ENCODE measurements around the gene ZNF280B.
"Not testable (repeated sequence)": the region's sequence is repeated elsewhere in the genome, so short reads cannot be mapped to it uniquely, and the experiment has no call there.

ZNF280B gene

DNA sequence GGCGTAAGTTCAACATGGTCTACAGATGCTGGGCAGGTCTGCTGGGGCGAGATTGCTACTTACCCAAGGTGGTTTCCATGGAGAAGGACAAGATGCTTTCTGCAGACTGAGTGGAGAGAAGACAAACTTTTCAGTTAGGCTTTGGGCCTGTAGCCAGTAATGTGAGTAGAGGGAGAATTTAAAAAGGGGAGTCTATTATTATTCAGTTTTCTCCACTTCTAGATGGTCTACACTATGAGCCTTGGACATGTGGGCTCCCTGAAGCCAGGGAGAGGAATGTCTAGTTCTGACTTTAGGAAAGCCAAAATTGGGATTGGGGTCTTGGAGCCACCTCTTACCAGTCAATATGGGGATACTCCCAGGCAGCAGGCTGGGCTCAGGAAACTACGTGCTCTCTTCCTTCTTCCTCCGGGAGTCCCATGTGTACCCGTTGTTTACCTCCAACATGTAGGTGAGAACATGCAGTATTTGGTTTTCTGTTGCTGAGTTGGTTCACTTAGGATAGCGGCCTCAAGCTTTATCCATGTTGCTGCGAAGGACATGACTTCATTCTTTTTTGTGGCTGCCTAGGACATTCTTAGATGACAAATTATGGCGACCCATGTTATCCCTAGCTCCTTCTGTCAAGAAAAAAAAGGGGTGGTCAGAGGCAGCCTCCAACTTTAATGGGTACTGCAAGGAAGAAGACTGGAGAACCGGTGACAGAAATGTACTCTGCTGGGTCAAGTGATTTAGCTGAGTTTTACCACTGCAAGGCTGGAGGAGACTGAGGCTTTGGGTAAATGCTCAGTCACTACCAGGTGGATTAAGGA, 26.3 kb upstream of the ZNF280B start:
- DNase-seq, result no peak

DNA sequence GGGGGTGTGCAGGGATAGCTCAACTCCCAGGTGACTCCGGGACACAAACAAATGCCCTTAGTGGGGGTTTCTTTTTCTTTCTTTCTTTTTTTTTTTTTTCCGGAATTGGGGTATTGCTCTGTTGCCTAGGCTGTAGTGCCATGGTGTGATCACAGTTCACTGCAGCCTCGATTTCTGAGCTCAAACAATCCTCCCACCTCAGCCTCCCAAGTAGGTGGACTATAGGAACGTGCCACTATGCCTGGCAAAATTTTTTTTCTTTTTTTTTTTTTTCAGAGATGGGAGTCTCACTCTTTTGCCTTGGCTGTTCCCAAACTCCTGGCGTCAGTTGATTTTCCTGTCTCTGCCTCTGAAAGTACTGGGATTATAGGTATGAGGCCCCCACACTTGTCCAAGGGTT, 25.3 kb upstream of the ZNF280B start:
- DNase-seq, result no peak

- DNase-seq, result no peak
Observed at GRCh38 chr22:22533417-22533816, 24.9 kb upstream of the ZNF280B start.

GRCh38 chr22:22532547-22533071, 24.1 kb upstream of the ZNF280B start:
- not testable (repeated sequence) for DNase-seq

- DNase-seq, result no peak
Observed at GRCh38 chr22:22531770-22532546, 23.4 kb upstream of the ZNF280B start.

- no peak for DNase-seq
Observed at GRCh38 chr22:22528780-22529179, 20.2 kb upstream of the ZNF280B start.

DNA sequence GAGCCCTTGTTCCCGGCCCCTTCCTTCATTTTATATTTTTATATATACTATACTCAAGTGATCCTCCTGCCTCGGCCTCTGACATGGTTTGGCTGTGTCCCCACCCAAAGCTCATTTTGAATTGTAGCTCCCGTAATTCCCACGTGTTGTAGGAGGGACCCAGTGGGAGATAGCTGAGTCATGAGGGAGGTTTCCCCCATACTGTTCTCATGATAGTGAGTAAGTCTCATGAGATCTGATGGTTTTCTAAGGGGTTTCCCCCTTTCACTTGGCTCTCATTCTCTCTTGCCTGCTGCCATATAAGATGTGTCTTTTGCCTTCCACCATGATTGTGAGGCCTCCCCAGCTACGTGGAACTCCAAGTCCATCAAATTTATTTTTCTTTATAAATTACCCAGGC, 18.8 kb upstream of the ZNF280B start:
- no peak for DNase-seq

GRCh38 chr22:22526125-22526912, 17.8 kb upstream of the ZNF280B start:
- no peak for DNase-seq

DNA sequence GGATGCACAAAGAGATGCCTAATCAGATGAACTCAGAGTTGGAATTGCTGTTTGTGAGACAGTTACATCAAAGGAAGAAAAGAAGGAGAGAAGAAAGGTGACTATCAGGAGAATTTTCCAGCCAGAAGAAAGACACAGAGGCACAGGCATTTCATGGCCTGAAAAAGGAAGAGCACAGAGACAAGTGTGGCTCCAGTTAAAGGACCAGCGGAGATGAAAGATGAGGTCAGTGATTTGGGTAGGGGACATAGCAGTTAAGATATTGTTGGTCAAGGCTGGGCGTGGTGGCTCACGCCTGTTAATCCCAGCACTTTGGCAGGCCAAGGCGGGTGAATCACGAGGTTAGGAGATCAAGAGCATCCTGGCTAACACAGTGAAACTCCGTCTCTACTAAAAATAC, 15.0 kb upstream of the ZNF280B start:
- DNase-seq, result no peak

DNA sequence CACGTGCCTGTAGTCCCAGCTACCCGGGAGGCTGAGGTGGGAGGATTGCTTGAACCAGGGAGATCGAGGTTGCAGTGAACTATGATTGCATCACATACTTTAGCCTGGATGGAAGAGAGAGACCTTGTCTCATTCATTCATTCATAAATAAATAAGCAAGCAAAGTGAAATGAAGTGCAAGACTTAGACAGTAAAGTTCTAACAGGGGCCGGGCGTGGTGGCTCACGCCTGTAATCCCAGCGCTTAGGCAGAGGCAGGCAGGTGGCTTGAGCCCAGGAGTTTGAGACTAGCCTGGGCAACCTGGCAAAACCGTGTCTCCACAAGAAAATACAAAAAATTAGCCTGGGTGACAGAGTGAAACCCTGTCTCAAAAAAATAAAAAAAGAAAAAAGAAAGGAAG, 13.1 kb upstream of the ZNF280B start:
- DNase-seq, result no peak

GRCh38 chr22:22520667-22521602, 12.4 kb upstream of the ZNF280B start:
- no peak for DNase-seq

- no peak for DNase-seq
Observed at GRCh38 chr22:22520020-22520656, 11.6 kb upstream of the ZNF280B start, which contains the start of gene ZNF280A. Gene ZNF280A (minus strand): TSS chr22:22520270. CDS start chr22:22515630, 4,640 bp downstream.

DNA sequence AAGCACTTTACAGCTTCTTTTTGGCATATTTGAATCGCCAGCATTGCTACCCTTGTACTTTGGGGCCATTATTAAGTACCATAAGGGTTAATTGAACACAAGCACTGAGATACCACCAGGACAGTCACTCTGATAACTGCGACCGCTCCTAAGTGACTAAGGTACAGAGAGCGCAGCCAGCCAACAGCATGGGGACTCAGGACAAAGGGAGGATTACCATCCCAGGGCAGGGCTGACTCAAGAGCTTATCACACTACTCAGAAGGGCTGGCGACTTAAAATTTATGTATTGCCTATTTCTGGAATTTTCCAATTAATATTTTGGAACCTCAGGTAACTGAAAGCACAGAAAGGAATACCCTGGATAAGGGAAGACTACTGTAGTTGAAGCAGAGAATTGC, 11.0 kb upstream of the ZNF280B start:
- DNase-seq, result no peak

DNA sequence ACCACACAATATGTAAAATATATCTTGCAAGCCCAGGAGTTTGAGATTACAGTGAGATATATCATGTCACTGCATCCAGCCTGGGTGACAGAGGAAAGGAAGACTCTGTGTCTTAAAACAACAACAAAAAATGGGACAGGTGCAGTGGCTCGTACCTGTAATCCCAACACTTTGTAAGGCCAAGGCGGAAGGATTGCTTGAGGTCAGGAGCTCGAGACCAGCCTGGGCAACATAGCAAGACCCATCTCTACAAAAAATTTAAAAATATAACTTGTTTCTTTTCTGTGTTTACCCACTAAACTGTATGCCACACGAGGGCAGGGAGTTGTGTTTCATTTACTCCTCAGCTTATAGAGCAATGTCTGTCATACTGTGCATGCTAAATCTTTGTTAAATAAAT, 8.4 kb upstream of the ZNF280B start:
- DNase-seq, result no peak

GRCh38 chr22:22515890-22516289, 7.3 kb upstream of the ZNF280B start:
- DNase-seq, result no peak

GRCh38 chr22:22514431-22514830, 5.9 kb upstream of the ZNF280B start:
- DNase-seq, result not testable (repeated sequence)

- no peak for DNase-seq
Observed at GRCh38 chr22:22513619-22514018, 5.1 kb upstream of the ZNF280B start.

DNA sequence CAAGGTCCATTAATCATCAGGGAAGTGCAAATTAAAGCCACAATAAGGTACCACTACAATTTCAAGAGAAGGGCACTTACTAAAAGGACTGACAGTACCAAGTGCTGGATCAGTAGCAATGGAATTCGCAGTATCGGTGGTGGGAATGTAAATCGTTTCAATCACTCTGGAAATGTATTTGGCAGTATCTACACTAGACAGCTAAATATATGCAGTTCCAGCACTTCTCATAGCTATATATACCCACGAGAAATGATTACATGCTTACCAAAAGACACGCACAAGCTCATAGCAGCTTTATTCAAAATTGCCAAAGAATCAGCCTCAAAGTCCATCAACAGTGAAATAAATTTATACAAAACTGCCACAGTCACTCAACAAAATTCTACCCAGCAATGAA, 4.4 kb upstream of the ZNF280B start:
- no peak for DNase-seq

- not testable (repeated sequence) for DNase-seq
Observed at GRCh38 chr22:22510833-22511232, 2.3 kb upstream of the ZNF280B start.

- not testable (repeated sequence) for DNase-seq
Observed at GRCh38 chr22:22509912-22510311, 1.4 kb upstream of the ZNF280B start.

DNA sequence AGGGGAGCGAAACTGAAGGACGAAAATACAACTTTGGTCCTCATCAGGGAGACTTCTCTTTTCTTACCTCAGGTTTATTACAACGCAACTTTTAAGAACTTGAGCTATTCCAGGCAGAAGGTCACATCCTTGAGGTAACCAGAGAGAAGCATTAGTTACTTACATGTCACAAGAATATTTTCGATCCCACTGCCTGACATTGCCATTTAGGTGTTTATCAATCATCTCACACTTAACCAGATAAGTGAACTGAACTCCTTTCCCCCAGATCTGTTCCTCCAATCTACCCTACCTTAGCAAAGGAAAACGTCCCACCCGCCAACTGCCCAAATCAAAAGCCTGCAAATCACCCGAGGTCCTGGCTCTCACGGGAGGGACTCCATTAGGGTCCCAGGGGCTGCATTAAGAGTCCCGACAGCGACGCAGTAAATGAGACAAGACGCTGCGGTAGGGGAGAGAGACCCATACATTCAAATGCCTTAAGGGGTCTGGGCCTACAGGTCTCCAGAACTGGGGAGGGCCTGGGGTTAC, 734 bp downstream of the ZNF280B start:
- DNase-seq, result no peak

Data from cortex of kidney (tissue), 1 donor.